HUES48 (cell line): ENCODE results near the gene SNPH.

Experiments
- H3K27ac ChIP-seq: one replicate; pipeline ENCODE4 v1.7.0; 2013; ENCODE audit warnings: low read depth, low read length, inconsistent platforms
- H3K27me3 ChIP-seq: 2 replicates; pipeline ENCODE4 v1.6.1; 2013; ENCODE audit warnings: mild to moderate bottlenecking, low read length; ENCODE audit not compliant: control insufficient read depth, insufficient read depth
- H3K36me3 ChIP-seq: 2 replicates; pipeline ENCODE4 v1.6.1; 2013; ENCODE audit warnings: low read length; ENCODE audit not compliant: control insufficient read depth, insufficient read depth
- H3K4me1 ChIP-seq: 2 replicates; pipeline ENCODE4 v1.6.1; 2013; ENCODE audit warnings: mild to moderate bottlenecking, low read length; ENCODE audit not compliant: control insufficient read depth, insufficient read depth
- H3K4me3 ChIP-seq: 2 replicates; pipeline ENCODE4 v1.5.1; 2013; ENCODE audit warnings: mild to moderate bottlenecking, low read depth, low read length
- H3K9ac ChIP-seq: 2 replicates; pipeline ENCODE4 v1.6.1; 2013; ENCODE audit warnings: mild to moderate bottlenecking, low read depth, low read length, moderate library complexity
- H3K9me3 ChIP-seq: 2 replicates; pipeline ENCODE4 v1.6.1; 2013; ENCODE audit warnings: low read length; ENCODE audit not compliant: control insufficient read depth, insufficient read depth

Gene SNPH

GRCh38 chr20:1345756-1346093, 79.6 kb downstream of the SNPH start:
- Histone ChIP-seq H3K27ac (no peak overlapping the region), H3K9me3 (peaks cover 5% of the 10 kb centered on the region; the same call in 1 of the 2 replicates), H3K4me1 (no peaks in the 10 kb centered on the region), H3K27me3 (no peaks in the 10 kb centered on the region), H3K36me3 (no peaks in the 10 kb centered on the region), H3K9ac (no peak overlapping the region), H3K4me3 (no peak overlapping the region)

- H3K27ac ChIP-seq: no peak overlapping the region
- H3K36me3 ChIP-seq: 0 out of 2 replicates have a peak, but pooled peaks cover 4% of the 10 kb centered on the region
- H3K4me3 ChIP-seq: no peak overlapping the region
- H3K27me3 ChIP-seq: no peaks in the 10 kb centered on the region
- no peaks in the 10 kb centered on the region for H3K4me1 ChIP-seq
- no peak overlapping the region for H3K9ac ChIP-seq
- H3K9me3 ChIP-seq: peaks cover 5% of the 10 kb centered on the region; the same call in 1 of the 2 replicates
These were observed 80.3 kb downstream of the SNPH start for GRCh38 chr20:1346315-1346969.

- H3K9ac ChIP-seq: no peak overlapping the region
- H3K27me3 ChIP-seq: no peaks in the 10 kb centered on the region
- H3K4me1 ChIP-seq: no peaks in the 10 kb centered on the region
- no peak overlapping the region for H3K27ac ChIP-seq
- H3K36me3 ChIP-seq: peaks cover 8% of the 10 kb centered on the region; the same call in 1 of the 2 replicates
- H3K9me3 ChIP-seq: no peaks in the 10 kb centered on the region
- no peak overlapping the region for H3K4me3 ChIP-seq
These were observed 87.9 kb downstream of the SNPH start for GRCh38 chr20:1353956-1354355.

- Histone ChIP-seq H3K4me3 (no peak overlapping the region), H3K9ac (no peak overlapping the region), H3K36me3 (peaks cover 20% of the 10 kb centered on the region), H3K4me1 (no peaks in the 10 kb centered on the region), H3K27me3 (no peaks in the 10 kb centered on the region), H3K27ac (no peak overlapping the region), H3K9me3 (no peaks in the 10 kb centered on the region)
These were observed 92.0 kb downstream of the SNPH start for GRCh38 chr20:1357921-1358671.
